H9 (cell line): ENCODE measurements around the gene ZCCHC8. TPM values are rescaled to one million over a fixed set of nuclear protein-coding genes. Genes with fewer than 3 reads are reported as not detected.

Experiments used
- DNase-seq: peaks from one replicate; pipeline ENCODE4 v3.0.0-alpha.2; 2017
- H2AFZ ChIP-seq: one replicate; pipeline ENCODE4 v1.6.1; 2013; ENCODE audit warnings: mild to moderate bottlenecking, low read length, control low read depth, moderate library complexity
- H2AK5ac ChIP-seq: 2 replicates; pipeline ENCODE4 v1.6.1; 2013; ENCODE audit warnings: low read length, control low read depth, mixed read lengths; ENCODE audit not compliant: insufficient read length
- H2BK120ac ChIP-seq: one replicate; pipeline ENCODE4 v1.6.1; 2013; ENCODE audit warnings: low read depth, mild to moderate bottlenecking, low read length, control low read depth, inconsistent platforms; ENCODE audit not compliant: poor library complexity, severe bottlenecking
- H2BK12ac ChIP-seq: 2 replicates; pipeline ENCODE4 v1.6.1; 2013; ENCODE audit warnings: low read length, control low read depth, mixed read lengths, low read depth; ENCODE audit not compliant: insufficient read length
- H2BK15ac ChIP-seq: 2 replicates; pipeline ENCODE4 v1.6.1; 2013; ENCODE audit warnings: low read depth, low read length, control low read depth
- H2BK20ac ChIP-seq: one replicate; pipeline ENCODE4 v1.6.1; 2013; ENCODE audit warnings: low read depth, mild to moderate bottlenecking, low read length, control low read depth, inconsistent platforms; ENCODE audit not compliant: poor library complexity, severe bottlenecking
- H2BK5ac ChIP-seq: 2 replicates; pipeline ENCODE4 v1.6.1; 2013; ENCODE audit warnings: low read length, control low read depth, mixed read lengths; ENCODE audit not compliant: insufficient read length
- H3K14ac ChIP-seq: 2 replicates; pipeline ENCODE4 v1.6.1; 2013; ENCODE audit warnings: low read length, control low read depth; ENCODE audit not compliant: insufficient read depth
- H3K18ac ChIP-seq: 2 replicates; pipeline ENCODE4 v1.6.1; 2013; ENCODE audit warnings: low read depth, mild to moderate bottlenecking, mixed read lengths, low read length, control low read depth; ENCODE audit not compliant: insufficient read length
- H3K23ac ChIP-seq: 2 replicates; pipeline ENCODE4 v1.6.1; 2013; ENCODE audit warnings: low read length, control low read depth, mixed read lengths, low read depth; ENCODE audit not compliant: insufficient read length
- H3K23me2 ChIP-seq: 2 replicates; pipeline ENCODE4 v1.6.1; 2013; ENCODE audit warnings: low read depth, mild to moderate bottlenecking, mixed read lengths, low read length, control low read depth; ENCODE audit not compliant: insufficient read length, poor library complexity, severe bottlenecking
- H3K27ac ChIP-seq: 2 replicates; pipeline ENCODE4 v1.5.1; 2013; ENCODE audit warnings: low read length, control low read depth, mixed read lengths, low read depth; ENCODE audit not compliant: insufficient read length
- H3K27me3 ChIP-seq: 2 replicates; pipeline ENCODE4 v1.6.1; 2013; ENCODE audit warnings: low read length, control low read depth, inconsistent platforms; ENCODE audit not compliant: insufficient read depth
- H3K4ac ChIP-seq: 2 replicates; pipeline ENCODE4 v1.6.1; 2013; ENCODE audit warnings: low read depth, mild to moderate bottlenecking, control low read depth, inconsistent platforms, low read length, moderate library complexity
- H3K4me1 ChIP-seq: 2 replicates; pipeline ENCODE4 v1.6.1; 2013; ENCODE audit warnings: low read length, control low read depth, inconsistent platforms; ENCODE audit not compliant: insufficient read depth
- H3K4me2 ChIP-seq: 2 replicates; pipeline ENCODE4 v1.6.1; 2013; ENCODE audit warnings: low read length, control low read depth, mixed read lengths; ENCODE audit not compliant: insufficient read length, insufficient read depth
- H3K56ac ChIP-seq: 2 replicates; pipeline ENCODE4 v1.6.1; 2013; ENCODE audit warnings: low read depth, mild to moderate bottlenecking, mixed read lengths, low read length, control low read depth; ENCODE audit not compliant: insufficient read length
- H3K79me1 ChIP-seq: 2 replicates; pipeline ENCODE4 v1.6.1; 2013; ENCODE audit warnings: low read depth, mild to moderate bottlenecking, moderate library complexity, low read length, control low read depth, inconsistent platforms; ENCODE audit not compliant: insufficient read depth, poor library complexity, severe bottlenecking
- H3K79me2 ChIP-seq: 2 replicates; pipeline ENCODE4 v1.6.1; 2013; ENCODE audit warnings: low read length, control low read depth, inconsistent platforms; ENCODE audit not compliant: insufficient read depth
- H3K9ac ChIP-seq: 2 replicates; pipeline ENCODE4 v1.6.1; 2013; ENCODE audit warnings: low read length, control low read depth, mixed read lengths; ENCODE audit not compliant: insufficient read length; ENCODE audit errors: extremely low read depth
- H3K9me3 ChIP-seq: one replicate; pipeline ENCODE4 v1.6.1; 2013; ENCODE audit warnings: low read depth, low read length, inconsistent platforms; ENCODE audit not compliant: control insufficient read depth
- H3T11ph ChIP-seq: one replicate; pipeline ENCODE4 v1.6.1; 2013; ENCODE audit warnings: mild to moderate bottlenecking, low read length, control low read depth, inconsistent platforms
- H4K20me1 ChIP-seq: one replicate; pipeline ENCODE4 v1.6.1; 2013; ENCODE audit not compliant: control insufficient read depth, insufficient read length, insufficient read depth
- H4K5ac ChIP-seq: 2 replicates; pipeline ENCODE4 v1.6.1; 2013; ENCODE audit warnings: low read depth, mild to moderate bottlenecking, mixed read lengths, low read length, control low read depth; ENCODE audit not compliant: insufficient read length
- H4K8ac ChIP-seq: replicated peaks from 2 replicates; pipeline ENCODE4 v1.6.1; 2013; ENCODE audit warnings: low read length, control low read depth, mixed read lengths, low read depth; ENCODE audit not compliant: insufficient read length
- H4K91ac ChIP-seq: 2 replicates; pipeline ENCODE4 v1.6.1; 2013; ENCODE audit warnings: low read depth, mild to moderate bottlenecking, moderate library complexity, mixed read lengths, low read length, control low read depth; ENCODE audit not compliant: insufficient read length
- H3K27ac Mint-ChIP-seq, 3 experiments: 2 replicates in 2 of 3; 3 replicates in 1 of 3; pipeline ENCODE4 v1.8.0; 2020 to 2021; ENCODE audit warnings: mixed read lengths in 3 of 3, mild to moderate bottlenecking in 1 of 3, moderate library complexity in 1 of 3
- H3K27me3 Mint-ChIP-seq: 2 replicates; pipeline ENCODE4 v1.8.0; 2021; ENCODE audit warnings: low read depth, mild to moderate bottlenecking, moderate library complexity, mixed read lengths
- H3K36me3 Mint-ChIP-seq, 3 experiments: 2 replicates in 2 of 3; 3 replicates in 1 of 3; pipeline ENCODE4 v1.8.0; 2020 to 2021; ENCODE audit warnings: low read depth in 3 of 3, mixed read lengths in 3 of 3; ENCODE audit not compliant: insufficient read depth in 1 of 3
- H3K4me1 Mint-ChIP-seq, 2 experiments: 2 replicates each; pipeline ENCODE4 v1.8.0; 2020; ENCODE audit warnings: mixed read lengths in 2 of 2
- H3K4me3 Mint-ChIP-seq, 2 experiments: 2 replicates in 1 of 2; 3 replicates in 1 of 2; pipeline ENCODE4 v1.8.0; 2020 to 2021; ENCODE audit warnings: mild to moderate bottlenecking in 2 of 2, mixed read lengths in 2 of 2, moderate library complexity in 1 of 2
- H3K9me3 Mint-ChIP-seq, 2 experiments: 2 replicates in 1 of 2; 3 replicates in 1 of 2; pipeline ENCODE4 v1.8.0; 2020; ENCODE audit warnings: mild to moderate bottlenecking in 2 of 2, mixed read lengths in 2 of 2, moderate library complexity in 1 of 2
- CTCF ChIP-seq: fragments of 200-600 bp; sonication (generic); conservative IDR thresholded peaks from 3 replicates; pipeline ENCODE4 v1.8.0; 2021; ENCODE audit warnings: antibody characterized with exemption, mild to moderate bottlenecking
- whole genome bisulfite sequencing: extraction: QIAGEN DNeasy Blood & Tissue Kit; methylation state at CpG from one replicate; pipeline ENCODE4 v1.1.7; 2013; ENCODE audit warnings: missing lambda C conversion rate, low lambda C conversion rate, mixed read lengths; ENCODE audit not compliant: insufficient read length; ENCODE audit errors: extremely low coverage; 5-methylcytosine and 5-hydroxymethylcytosine counted together
- total RNA-seq: library from RNA; stranded (reverse); gene quantifications from 2 replicates; pipeline ENCODE4 v1.2.1, GENCODE V29; 2021

ZCCHC8 gene
- total RNA-seq, 1 experiment from 2014 or later, result 37.3 TPM

- Mint-ChIP-seq H3K4me3 (no peak overlapping the region), H3K27me3 (no peaks in the 10 kb centered on the region), H3K27ac (no peak overlapping the region; a peak in 1 of 7 replicates), H3K4me1 (peaks cover 12 to 14% of the 10 kb centered on the region in 2 experiments), H3K36me3 (peaks cover 20 to 46% (median 37%) of the 10 kb centered on the region in 3 experiments), H3K9me3 (no peaks in the 10 kb centered on the region)
- H3K79me2 ChIP-seq, result peaks cover 28% of the 10 kb centered on the region
- no peak overlapping the region for H3K27ac ChIP-seq
- no peak for DNase-seq
- H4K20me1 ChIP-seq, result no peaks in the 10 kb centered on the region
- no peak overlapping the region for H3K23ac ChIP-seq
- no peak overlapping the region for H2AFZ ChIP-seq
- no peaks in the 10 kb centered on the region for H3K4me1 ChIP-seq
- H4K91ac ChIP-seq, result no peak overlapping the region
- no peak overlapping the region for H3K9ac ChIP-seq
- no peak for TF ChIP-seq CTCF
- H2BK5ac ChIP-seq, result no peak overlapping the region
- H3K23me2 ChIP-seq, result peaks cover 4% of the 10 kb centered on the region
- H2BK20ac ChIP-seq, result no peak overlapping the region
- no peaks in the 10 kb centered on the region for H3K79me1 ChIP-seq
- H3K56ac ChIP-seq, result no peak overlapping the region
- H3K4me2 ChIP-seq, result no peak overlapping the region
- H3K18ac ChIP-seq, result no peak overlapping the region
- H2AK5ac ChIP-seq, result no peak overlapping the region
- H3T11ph ChIP-seq, result no peak overlapping the region
- no peak overlapping the region for H2BK15ac ChIP-seq
- H3K27me3 ChIP-seq, result no peaks in the 10 kb centered on the region
- no peak overlapping the region for H3K14ac ChIP-seq
- no peak overlapping the region for H4K5ac ChIP-seq
- WGBS, result no CpG with 5 or more reads among the region's 6 CpGs
- H3K9me3 ChIP-seq, result no peaks in the 10 kb centered on the region
- H2BK120ac ChIP-seq, result no peak overlapping the region
- H3K4ac ChIP-seq, result no peak overlapping the region
- no peak overlapping the region for H4K8ac ChIP-seq
- H2BK12ac ChIP-seq, result no peak overlapping the region
Observed at GRCh38 chr12:122528992-122529391, 28.3 kb upstream of the ZCCHC8 start.
